Activated CD4-positive, alpha-beta T cell treated with anti-CD3 and anti-CD28 coated beads, Interleukin-2, amount 50 U/mL, for 48 hours (primary cell): ENCODE measurements around the gene ANKRD53.

Source experiments
- DNase-seq, 2 experiments: peaks; one replicate each; pipeline ENCODE4 v3.0.0-alpha.2; 2020

The ANKRD53 gene

DNA sequence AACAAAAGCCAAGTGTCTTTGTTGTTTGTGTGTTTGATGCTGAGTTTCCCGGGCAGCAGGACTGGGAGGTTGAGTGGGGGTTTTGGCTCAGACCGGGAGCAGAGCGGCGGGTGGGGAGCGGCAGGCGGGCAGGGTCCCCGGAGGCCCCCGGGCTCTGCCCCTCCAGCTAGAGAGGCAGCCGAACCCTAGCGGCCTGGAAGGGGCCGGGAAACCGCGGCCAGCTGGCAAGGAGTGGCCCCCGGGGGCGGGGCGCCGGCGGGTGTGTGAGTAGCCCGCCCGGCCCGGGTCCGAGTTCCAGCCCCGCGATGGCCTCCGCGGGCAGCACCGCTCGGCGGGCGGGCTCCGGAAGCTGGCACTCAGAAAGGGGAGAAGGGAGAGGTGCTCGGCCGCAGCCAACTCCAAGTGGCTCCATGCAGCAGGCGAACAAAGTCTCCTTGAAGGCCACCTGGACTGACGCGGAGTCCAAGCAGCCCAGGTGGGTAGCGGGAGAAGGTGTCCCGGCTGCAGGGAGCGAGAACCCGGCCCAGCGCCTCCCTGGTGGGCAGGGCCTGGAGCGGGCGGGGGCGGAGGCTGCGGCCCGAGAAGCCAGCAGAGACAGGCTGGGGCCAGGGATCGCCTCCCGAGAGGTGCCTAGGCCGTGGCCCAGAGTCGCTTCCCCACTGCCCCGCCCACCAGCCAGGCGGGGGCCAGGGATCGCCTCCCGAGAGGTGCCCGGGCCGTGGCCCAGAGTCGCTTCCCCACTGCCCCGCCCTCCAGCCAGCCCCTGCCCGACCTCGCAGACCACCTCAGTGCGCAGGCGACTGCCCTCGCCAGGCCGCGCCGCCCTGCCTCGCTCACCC lies at the start of gene ANKRD53:
ANKRD53 (plus strand) TSS at position 290 of the 839 bp plus-strand sequence; CDS start at position 306, 16 bp downstream.
- peak in 1 of 2 experiments; percentile 30 for DNase-seq

DNA sequence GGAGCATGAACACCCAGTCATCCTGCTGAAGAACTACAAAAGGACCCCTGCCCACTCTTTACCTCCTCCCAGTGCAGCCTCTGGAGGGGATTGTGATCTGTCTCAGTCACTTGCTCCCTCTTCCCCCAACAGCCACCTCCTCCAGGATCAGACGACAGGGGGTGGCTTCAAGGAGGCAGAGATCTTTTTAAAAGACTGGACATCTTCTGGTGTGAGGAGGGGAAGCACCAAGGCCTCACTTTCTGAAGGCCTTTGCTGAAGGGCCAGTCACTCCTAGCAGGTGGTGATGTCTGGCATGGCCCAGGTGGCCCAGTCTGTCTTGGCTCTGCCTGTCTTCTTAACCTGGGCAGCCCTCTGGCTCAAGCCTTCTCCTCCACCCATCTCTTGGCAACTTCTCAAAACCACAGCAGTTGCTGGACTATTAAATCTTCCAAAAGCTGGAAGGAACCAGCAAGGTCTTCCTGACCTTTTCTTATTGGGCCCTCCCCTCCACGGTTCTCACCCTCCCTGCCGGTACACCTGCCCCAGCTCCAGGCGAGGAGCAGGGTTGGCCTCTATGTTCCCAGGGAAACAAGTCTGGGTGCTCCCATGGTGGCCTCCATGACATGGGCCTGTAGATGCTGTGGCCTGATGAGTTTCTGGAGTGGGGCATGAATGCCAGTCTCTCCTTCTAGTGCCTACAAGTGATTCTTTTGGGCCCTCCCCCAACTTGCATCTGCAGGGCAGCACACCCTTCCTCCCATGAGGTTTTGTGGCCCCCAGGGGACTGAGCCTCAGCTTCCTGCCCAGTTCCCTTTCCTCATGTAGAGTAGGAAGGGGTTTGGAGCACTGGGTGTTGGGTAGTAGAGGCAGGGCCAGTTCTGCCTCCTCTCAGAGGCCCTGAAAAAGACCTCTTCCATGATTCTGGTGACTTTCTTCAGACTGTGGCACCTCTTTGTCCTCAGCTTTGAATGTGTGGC lies 47.8 kb upstream of the ANKRD53 start:
- DNase-seq, result no peak

DNA sequence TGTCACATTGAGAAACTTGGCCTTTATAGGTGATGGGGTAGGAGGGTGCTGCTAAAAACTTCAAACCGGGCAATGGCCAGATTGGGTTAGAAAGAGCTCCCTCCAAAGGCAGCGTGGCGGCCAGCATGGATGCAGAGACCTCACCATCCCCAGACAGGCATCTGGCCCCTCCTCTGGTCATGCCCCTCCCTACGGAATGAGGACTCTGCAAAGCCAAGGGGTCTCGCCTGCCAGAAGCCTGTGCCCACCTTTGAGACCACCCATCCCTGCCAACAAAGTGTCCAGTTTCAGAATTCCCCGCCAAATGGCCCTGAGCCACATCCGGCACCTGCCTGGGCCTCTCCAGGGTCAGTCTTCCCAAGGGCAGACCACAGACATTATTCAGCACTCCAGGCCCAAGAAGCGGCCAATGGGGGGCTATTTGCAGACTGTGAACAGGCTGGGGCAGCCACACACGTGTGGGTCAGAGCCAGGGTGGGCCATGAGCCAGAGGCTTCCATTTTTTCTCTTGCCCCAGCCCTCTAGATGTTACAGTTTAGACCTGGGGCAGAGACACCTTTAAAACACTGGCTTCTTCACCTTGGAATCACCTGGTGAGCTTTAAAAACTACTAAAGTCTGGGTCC lies 46.9 kb upstream of the ANKRD53 start:
- DNase-seq, result no peak

DNA sequence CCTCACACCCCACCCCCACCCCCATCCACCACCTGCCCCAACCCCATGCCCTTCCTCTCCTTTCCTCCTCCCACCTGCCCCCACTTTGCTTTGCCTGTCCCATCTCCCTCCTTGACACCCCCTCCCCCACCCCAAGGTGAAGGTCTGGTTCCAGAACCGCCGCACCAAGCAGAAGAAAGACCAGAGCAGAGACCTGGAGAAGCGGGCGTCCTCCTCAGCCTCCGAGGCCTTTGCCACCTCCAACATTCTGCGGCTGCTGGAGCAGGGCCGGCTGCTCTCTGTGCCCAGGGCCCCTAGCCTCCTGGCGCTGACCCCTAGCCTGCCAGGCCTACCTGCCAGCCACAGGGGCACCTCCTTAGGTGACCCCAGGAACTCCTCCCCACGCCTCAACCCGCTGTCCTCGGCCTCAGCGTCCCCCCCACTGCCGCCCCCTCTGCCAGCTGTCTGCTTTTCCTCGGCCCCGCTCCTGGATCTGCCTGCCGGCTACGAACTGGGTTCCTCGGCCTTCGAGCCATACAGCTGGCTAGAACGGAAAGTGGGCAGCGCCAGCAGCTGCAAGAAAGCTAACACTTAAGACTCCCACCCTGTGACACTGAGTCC lies 45.7 kb upstream of the ANKRD53 start:
- no peak for DNase-seq

DNA sequence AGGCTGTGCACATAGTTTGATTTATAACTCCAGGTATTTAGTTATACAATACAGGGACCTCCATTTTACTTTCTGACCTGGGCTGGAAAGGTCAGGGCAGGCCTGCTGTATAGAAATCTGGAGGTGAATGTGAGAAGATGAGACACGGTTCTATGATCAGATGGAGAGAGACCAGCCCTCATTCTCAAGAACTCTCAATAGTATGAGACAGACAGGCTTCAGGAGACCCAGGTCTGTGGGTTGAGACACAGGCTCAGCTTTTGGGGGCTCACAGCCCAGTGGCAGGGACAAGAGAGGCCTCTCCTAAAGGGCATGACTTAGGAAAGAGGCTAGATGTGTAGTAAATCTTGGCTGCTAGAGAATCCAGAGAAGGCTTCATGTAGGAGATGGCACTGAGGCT lies 43.4 kb upstream of the ANKRD53 start:
- DNase-seq, result no peak

DNA sequence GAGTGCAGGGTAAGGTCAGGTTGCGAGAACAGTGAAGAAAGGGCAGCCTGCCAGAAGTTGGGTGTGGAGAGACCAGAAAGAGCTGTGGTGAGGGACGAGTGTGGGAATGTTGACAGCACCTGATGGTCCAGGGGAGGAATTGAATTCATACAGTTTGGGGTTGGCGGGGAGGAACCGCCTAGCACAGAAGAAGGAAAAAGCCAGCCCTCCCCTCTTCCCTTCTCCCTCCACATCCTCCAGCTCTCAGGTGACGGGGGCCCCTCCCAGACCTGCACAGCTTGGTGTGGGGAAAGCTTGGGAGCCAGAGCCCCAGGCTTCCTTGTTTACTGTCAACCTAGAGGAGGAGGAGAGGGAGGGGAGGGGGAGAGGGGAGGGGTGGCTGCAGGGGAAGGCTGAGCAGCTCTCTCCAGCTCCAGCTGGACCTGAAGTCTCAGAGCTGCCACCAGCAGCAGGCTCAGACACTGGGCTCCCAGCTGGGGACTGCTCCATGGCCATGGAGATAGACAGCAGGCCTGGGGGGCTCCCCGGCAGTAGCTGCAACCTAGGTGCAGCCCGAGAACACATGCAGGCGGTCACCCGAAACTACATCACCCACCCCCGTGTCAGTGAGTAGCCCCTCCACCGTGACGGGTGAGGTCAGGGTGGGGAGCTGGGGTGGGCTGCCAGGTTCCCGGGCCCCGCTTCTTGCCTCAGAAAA lies 42.8 kb upstream of the ANKRD53 start, which contains the start of gene ATP6V1B1:
ATP6V1B1 (plus strand) TSS at position 433 of the 697 bp plus-strand sequence; CDS start at position 488, 55 bp downstream.
- DNase-seq, result no peak

GRCh38 chr2:70936165-70936978 lies 42.1 kb upstream of the ANKRD53 start:
- DNase-seq, result no peak

DNA sequence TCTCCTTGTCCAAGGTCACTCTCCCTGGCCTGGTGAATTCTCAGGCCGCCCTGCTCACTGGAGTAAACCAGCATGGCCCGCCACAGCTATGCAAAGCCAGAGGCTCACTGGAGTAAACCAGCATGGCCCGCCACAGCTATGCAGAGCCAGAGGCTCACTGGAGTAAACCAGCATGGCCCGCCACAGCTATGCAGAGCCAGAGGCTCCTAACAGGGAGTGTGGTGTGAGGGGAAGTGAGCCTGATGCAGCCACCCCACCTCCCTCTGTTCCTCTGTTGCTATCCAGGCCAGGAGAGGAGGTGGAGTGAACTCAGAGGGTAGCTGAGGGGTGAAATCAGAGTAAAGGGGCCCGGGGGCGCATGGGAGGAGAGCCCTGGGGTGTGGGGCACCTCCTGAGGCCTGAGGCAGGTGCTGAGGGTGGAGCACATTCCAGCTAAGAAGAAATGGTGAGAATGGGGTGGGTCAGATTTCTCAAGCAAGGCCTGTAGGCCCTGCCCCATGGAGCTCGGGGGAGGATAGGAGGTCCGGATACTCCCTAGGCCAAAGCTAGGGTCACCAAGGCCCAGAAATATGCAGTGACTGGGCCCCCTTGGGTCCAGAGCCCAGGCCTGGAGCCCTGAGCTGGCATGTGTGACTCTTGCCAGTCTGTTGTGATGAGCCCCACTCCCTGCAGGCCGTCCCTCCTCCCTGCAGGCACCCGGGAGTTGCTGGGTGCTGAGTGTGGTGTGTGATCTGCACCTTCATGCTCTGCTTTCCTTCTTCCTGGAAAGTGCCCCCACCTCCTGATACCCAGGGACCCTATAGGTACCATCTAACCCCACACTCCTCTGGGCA lies 41.2 kb upstream of the ANKRD53 start:
- DNase-seq, result no peak

GRCh38 chr2:70937866-70938585 lies 40.4 kb upstream of the ANKRD53 start:
- no peak for DNase-seq

DNA sequence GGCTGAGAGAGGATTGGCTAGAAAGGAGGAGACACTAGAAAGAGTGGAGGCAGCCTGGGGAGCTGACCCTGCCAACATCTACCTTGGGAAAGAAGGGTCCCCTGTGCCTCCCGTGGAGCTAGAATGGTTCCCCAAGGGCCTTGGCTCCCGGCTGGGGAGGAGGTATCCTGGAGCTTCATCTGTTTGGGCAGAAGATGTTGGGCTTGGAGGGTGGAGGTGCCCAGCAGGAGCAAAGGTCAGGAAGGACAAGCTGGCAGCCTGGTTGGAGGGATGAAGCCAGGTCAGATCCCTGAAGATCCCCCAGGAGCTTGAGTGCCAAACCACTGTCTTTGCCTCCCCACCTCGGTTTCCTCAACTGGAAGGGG lies 39.9 kb upstream of the ANKRD53 start:
- no peak for DNase-seq

- no peak for DNase-seq
Observed at GRCh38 chr2:70939001-70939838, 39.2 kb upstream of the ANKRD53 start.

GRCh38 chr2:70939839-70940580 lies 38.4 kb upstream of the ANKRD53 start:
- no peak for DNase-seq

DNA sequence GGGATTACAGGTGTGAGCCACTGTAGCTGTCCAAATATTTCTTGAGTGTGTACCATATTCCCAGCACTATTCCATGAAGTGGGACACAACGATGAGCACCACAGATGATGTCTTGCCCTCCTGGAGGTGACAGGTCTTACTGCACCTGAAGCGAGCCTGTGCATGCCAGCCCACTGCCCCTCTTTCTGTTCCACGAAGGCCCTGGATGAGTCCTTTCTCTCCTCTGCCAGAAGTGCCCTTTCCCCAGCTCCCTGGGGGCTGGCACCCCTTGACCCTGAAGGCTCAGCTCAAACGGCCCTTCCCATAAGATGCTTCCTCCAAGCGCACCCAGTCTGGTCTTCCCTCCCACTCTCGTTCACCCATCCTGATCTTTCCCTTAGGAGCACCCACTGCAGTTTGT lies 37.2 kb upstream of the ANKRD53 start:
- DNase-seq, result no peak

DNA sequence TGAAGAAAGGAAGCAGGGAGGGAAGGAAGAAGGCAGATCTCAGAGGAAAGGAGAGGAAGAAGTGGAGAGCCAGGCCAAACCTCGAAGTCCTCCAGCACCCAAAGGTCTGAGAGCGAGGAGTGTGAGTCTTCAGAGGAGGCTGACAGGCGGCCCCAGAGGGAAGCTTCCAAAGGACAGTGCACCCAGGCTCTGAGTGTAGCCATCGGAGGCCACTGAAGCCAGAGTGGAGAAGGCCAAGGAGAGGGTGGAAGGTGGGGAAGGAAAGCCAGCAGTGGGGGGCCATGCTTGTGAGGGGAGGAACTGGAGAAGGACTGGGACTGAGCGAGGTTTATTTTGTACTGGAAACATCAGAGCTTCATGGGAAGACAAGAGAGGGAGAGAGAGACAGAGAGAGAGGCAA lies 36.7 kb upstream of the ANKRD53 start:
- no peak for DNase-seq

DNA sequence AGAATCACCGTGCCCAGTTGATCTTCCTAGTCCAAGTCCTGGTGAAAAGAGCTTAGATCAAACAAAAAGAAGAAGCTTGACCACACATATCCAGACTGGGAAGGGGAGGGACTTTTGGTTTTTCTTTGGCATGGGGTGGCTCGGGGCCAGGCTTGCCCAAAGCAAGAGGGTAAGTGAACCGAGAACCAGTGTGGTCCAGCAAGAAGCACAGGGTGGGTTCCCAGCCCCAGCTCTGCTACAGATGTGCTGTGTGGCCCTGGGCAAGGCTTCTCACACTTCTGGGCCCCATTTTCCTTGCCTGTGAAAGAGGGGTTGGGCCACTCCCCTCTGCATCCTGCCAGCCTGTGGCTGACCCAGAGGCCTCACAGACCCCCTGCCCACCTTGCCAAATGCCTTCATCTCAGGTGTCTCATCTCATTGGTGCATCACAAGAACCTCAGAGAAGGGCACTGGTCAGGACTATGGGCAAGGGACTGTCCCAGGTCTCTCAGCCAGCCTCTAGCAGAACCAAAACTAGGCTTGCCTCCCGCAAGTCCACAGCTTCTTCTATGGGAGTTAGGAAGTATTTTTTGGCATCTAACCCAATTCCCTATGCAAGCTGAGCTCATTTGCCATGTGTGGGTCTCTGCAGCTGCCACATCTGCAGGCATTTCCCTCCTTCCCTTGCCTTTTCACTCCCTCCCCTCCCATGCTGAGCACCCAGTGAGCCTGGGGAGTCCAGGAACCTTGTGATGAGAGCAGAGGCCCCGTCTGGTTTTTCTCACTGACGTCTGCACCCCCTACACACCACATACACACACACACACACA lies 35.8 kb upstream of the ANKRD53 start:
- DNase-seq, result no peak

DNA sequence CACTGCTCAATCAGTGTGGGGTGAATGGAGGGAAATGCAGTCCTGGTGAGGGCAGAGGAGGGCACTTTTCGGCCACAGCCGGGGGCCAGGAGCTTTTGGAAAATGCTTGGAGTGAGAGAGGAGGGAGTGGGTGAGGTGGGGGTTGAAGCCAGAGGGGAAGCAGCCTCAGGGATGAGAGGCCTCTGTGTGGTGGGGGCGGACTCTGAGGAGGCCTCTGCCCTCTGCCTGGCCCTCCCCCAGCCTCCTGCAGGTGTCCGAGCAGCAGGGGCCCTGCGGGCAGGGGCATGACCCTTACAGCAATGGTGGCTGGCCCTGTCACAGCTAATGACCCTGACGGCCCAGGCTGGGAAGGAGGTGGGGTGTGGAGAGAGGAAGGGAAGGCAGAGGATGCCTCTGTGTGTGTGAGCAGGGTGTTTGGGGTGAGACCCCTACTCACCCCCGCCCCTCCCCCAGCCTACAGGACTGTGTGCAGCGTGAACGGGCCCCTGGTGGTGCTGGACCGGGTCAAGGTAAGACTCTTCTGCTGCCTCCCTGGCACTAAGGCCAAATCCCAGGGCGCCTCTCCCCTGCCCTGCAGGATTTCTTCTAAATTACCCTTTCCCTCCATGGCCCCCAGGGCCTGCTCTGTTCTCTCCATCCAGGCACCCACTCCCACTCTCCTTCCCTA lies 35.1 kb upstream of the ANKRD53 start:
- DNase-seq, result no peak
